B cell (primary cell): ENCODE measurements around the gene TSHZ1.

ENCODE experiments used
- CTCF ChIP-seq: fragments of 200-600 bp; IDR thresholded peaks from one replicate; pipeline ENCODE4 v1.8.0; 2022; ENCODE audit warnings: antibody characterized with exemption, mild to moderate bottlenecking
- EZH2 ChIP-seq: IDR thresholded peaks from 2 replicates; pipeline ENCODE4 v1.6.1; 2012; ENCODE audit warnings: borderline replicate concordance, low read depth, mild to moderate bottlenecking, moderate library complexity, low read length; ENCODE audit not compliant: insufficient read depth, poor library complexity, severe bottlenecking

GRCh38 chr18:75314117-75314516 is 103.5 kb downstream of the TSHZ1 start:
- no peak for TF ChIP-seq CTCF
- TF ChIP-seq EZH2 = no peak
